GM19035 (cell line): ENCODE results near the gene CASZ1.

Experiments
- ATAC-seq: cut with Tn5 transposase; IDR thresholded peaks from one replicate; pipeline ENCODE4 v1.9.1; 2021; ENCODE audit not compliant: unreplicated experiment

CASZ1 gene

DNA sequence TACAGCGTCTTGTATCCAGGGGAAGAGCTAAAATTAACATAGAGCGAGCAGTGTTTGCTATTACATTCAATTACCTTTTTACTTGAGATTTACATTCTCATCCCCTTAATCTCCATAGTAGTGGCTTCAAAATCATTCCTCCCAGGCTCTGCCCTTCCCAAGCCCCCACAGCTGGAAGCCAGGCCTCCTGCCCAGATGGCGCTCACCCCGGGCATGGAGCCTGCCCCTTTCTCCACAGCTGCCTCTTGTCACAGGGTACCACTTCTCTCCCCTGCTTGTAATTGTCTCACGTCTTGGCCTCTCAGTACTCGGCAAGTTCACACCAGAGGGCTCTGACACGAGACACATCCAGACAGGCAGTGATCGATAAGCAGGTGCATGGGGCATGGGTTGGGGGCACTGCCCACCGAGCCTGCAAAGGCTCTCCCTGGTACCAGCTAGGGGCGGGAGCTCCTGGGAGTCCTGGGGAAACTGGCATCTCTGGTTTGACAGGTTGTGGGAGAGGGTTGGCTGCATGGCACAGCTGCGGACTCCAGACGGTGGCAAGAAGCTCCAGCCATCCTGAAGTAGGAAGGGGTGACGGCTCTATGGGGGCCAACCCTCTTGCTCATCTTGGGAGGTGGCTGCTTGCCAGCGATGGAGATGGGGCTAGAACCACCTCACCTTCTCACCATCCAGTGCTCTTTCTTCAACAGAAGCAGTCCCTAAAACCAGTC is 20.1 kb downstream of the CASZ1 start:
- no peak for ATAC-seq

DNA sequence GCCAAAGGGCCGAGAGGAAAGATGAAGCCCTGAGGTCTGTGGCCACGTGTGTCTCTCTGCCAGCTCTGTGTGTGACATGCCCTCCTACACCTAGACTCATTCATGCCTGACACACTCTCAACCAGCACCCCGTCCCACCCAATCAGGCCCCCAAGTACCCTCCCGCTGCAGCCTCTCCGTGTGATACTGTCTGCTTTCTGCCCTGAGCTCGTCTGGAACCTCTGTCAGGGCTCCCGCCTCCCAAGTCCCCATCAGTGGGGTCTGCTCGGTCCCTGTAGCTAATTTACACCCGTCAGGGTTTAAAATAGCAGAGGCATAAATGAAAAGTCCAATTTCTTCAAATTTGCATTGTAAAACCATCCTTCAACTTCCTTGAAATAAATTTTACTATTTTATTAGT is 20.7 kb downstream of the CASZ1 start:
- ATAC-seq = no peak

DNA sequence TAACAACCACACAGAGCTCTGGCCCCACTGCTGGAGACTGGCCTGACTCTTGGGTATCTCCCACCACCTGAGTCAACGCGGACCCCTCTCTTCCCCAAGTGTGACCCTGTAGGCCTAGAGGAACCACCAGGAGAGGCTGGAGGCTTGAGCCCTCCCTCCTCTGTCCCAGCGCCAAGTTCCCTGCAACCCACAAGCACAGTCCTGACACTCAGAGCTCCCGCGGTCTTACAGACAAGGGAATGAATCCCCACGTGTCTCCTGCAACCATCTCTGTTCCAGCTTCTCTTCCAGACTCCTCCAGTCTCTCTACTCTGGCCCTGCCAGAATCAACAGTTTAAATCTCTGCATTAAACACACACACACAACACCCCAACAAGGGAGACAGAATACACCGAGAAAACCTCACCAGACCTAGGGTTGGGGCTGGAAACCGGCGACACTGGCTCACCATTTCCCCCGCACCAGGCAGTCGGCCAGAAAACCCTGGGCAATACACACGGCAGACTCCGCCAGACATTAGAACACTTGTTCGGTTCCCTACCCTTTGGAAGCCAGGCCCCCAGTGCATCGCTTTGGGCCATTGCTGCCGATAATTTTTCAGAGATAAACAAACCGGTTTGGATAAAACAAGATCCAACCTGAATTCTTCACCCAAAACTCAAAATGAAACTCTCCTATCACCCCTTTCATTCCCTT is 21.7 kb downstream of the CASZ1 start:
- no peak for ATAC-seq

DNA sequence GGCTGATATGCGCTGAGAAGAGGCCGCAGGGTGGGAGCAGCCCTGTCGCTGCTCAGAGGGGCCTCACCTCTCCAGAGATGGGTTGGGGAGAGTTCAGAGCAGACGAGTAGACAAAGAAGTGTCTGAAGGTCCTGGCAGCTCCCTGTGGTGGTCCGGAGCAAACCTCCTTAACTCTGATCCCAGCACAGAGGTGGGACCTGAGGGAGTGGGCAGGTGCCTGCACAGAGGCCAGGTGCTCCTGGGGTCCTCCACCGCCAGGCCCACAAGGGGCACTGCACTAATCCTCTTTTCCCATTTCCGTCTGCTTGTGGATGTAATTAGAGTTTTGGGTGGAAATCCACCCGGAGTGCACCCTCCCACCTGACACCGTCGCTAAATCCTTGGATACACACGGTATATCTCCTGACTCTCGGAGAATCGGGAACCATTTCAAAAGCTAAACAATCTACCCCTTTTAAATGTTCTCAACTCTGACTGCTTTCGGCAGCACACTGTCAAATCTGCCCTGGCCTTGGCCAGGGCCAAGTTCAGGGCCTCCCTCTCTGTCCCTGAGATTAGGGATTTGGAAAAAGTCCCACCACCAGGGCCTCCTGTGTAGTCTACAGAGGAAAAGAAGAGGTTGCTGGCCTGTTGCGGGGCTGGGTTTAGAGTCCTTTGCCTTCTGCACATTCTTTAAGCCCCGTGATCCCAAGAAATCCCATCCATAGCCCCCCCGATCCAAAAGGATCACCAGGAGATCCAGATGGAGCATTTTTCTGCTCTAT is 22.4 kb downstream of the CASZ1 start:
- no peak for ATAC-seq

DNA sequence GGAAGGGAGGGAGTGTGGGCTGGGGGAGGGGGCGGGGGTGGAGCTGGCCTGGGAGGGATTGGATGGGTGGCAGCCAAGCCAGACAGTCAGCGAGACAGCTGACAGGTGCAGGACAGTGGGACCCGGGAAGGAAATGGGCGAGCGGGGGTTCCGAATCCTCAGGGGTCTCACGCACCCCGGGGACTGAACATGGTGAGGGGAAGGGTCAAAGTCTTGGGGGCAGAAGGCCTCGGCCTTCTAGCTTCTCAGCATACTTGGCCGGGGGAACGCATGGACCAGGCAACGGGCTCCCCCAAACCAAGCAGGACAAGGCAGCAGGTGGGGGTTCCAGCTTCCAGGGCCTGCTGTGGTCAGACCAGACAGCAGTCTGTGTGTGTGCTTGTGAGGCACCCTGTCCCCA is 23.1 kb downstream of the CASZ1 start:
- no peak for ATAC-seq

GRCh38 chr1:10772711-10773110 is 23.7 kb downstream of the CASZ1 start:
- ATAC-seq = no peak

- no peak for ATAC-seq
Measured at GRCh38 chr1:10771789-10772188, 24.7 kb downstream of the CASZ1 start.

- no peak for ATAC-seq
Measured at GRCh38 chr1:10768552-10768951, 27.9 kb downstream of the CASZ1 start.

DNA sequence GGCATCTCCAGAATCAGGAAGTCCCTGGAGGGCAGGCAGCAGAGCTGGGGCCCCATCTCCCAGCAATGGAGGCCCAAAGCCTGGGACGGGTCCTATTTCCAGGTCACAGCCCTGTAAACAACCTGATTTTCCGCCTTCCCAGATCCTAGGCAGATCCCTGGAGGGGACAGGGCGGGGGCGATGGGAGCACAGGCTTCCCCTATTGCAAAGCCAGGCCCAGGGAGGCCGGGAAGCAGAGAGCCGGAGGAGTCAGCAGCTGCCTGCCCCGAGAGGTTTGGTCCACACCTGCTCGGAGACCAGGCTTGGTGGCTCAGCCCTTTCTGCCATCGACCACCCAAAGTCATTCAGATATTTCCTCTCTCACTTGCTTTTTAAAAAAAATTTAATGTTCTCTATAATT is 29.2 kb downstream of the CASZ1 start:
- ATAC-seq = no peak

DNA sequence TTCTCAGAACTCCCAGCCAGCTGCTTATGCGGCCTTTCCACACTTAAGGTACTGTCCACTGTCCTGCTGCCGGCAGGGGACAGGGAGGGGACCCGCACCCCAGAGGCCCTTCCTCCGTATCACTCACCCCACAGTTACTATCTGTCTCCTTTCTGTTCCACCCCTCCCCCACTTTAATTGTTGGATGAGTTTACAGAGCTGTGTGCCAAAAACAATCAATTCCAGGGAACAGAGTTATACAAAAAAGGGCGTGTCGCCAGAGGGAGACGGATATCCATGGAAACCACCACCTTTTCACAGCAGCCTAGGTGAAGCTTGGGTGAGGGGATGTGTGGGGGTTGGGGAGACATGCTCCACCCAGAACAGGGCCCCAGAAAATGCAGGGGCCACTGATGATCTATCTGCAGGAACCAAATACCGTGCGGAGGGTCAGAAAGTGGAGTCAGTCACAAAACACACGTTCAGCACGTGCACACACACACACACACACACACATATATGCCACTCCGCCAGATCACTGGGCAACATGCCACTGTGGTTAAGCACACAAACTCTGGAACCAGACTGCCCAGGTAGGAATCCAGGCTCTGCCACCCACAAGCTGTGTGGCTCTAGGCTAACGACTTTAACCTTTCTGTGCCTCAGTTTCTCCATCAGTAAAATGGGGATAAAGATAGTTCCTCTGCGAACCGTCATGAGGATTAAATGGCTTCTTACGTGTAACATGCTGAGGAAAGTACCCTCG is 30.5 kb downstream of the CASZ1 start:
- ATAC-seq = no peak

- no peak for ATAC-seq
Measured at GRCh38 chr1:10765304-10765703, 31.1 kb downstream of the CASZ1 start.

- no peak for ATAC-seq
Measured at GRCh38 chr1:10764296-10764798, 32.1 kb downstream of the CASZ1 start.

- no peak for ATAC-seq
Measured at GRCh38 chr1:10762875-10763274, 33.6 kb downstream of the CASZ1 start.

DNA sequence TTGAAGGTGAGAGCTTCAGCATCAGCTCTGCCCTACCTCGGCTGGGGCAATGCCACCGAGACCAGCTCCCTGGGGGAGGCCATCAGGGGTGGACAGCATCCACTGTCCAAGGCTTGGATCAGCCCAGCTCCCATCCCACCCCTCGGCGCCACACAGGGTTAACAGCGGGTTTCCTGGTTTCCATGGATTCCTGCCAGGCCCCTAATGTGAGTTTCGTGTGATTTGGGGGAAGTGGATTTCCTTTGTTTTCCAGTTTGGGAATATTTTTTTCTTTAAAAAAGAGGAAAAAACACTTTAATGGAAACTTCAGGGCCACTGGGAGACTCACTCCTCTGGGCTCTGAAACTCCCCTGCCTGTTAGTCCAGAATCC is 34.3 kb downstream of the CASZ1 start:
- ATAC-seq = no peak

DNA sequence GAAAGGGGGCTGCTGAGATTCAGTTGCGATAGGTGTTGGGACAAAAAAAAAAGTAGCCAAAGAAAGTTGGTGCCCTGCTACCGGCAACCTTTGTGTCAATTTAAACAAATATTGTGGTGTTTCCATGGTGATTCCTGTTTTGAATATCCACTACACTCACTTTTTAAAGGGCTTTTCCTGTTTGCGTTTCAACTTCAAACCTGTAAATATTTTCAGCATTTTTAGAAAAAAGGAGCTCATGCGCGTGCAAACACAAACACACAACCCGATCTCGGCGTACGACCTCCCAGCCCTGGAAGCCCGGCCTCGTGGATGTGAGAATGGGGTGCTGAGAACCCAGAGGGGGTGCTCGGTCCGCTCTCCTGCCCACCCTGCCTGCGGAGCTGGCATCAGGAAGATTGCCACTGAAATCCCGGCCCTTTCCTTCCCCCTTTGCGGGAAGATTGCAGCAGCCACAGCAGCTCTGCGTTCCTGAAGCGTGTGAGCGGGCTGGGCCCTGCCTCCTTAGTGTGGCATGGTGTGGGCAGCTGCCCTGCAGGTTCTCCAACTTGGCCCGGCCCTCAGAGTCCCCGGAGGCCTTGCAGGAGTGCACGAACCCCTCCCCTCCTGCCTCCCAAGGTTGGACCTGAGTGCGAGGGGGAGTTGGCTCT is 34.8 kb downstream of the CASZ1 start:
- ATAC-seq = no peak

DNA sequence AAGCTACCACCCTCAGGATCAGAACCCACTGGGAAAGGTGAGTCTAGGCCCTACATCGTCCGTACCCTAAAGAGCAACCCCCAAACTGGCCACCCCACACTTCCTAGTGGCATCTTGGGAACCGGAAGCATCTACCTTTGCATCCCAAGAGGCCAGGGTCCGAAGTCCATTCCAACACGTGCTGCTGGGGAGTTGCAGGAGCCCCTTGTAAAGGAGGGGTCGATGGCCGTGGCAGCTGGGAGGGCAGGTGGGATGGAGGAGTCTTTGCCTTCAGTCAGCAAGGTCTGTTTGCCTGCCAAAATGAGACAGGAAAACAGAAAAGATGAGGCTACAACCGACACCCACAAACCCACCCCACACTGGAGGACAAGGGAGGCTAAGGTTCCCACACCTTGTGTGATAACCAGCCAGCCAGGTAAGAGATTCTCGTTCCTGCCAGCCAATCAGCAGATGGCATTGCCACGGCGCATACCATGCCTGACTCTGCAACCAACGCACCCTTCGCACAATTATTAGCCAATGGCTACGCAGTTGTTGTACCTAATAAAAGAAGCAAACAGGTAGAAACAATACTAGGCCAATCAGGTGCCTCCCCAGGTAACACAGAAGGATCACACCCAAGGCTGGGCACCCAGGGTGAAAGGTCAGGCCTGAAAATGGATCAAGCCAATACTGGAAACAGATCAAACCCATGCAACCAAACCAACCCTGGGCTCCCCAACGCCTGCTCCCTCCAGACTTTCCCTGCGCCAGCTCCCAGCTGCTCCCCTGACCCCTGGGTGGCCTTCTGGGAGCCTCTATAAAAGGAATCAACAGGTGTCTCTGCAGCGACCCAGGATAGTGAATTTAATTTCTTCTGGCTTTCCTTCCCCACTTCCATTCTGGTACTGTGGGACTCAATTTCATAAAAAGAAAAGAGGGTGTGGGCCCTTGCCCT is 35.6 kb downstream of the CASZ1 start:
- no peak for ATAC-seq

DNA sequence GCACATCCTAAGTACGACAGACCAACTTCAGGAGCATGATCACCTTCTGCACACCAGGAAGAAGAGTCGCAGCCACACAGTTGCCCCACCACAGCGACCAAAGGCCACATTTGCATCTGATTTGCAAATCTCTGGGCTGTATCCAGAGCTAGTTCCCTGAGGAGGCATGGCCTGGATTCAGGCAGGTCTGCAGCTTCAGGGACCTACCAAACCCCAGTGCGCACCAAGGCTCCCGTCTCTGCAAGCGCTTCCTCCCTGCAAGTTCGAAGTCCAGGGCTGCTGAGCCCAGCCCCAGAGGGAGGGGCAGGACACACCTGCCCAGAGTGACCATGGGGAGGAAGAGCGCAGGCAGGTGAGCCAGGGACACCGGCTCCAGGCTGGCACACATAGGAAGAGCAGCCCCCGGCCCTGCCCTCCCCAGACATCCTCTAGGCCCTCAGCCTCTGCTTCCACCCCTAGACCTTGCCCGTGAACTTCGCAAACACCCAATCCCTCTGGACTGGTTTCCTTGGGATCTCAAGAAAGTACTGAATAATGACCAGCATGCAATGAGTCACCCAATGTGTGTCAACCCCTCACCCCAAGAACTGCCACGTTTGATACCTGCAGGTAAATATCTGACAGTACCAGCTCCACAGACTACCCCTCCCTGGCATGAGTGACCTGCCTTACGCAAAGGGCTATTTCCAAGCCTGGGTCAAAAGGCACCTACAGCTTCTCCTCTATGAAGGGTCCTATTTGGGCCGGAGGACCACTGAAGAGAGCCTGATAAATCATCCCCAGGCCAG is 36.8 kb downstream of the CASZ1 start:
- no peak for ATAC-seq

DNA sequence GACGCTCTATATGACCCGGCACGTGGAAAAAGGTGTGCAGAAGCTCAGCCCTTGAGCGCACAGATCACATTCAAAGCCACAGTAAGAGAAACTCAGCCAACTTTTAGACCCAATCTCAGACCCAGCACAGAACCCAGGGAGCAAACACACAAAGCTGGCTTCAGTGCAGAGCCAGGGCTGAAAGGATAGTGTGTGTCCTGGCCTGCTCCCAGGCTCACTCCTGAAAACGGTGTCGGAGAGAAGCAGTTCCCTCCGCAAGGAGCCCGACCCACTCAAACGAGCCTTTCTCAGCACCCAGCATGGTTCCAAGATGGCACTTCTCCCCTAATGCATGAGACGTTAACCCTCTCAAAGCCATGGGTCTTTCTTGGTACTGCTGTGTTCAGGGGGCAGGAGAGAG is 39.6 kb downstream of the CASZ1 start:
- no peak for ATAC-seq

DNA sequence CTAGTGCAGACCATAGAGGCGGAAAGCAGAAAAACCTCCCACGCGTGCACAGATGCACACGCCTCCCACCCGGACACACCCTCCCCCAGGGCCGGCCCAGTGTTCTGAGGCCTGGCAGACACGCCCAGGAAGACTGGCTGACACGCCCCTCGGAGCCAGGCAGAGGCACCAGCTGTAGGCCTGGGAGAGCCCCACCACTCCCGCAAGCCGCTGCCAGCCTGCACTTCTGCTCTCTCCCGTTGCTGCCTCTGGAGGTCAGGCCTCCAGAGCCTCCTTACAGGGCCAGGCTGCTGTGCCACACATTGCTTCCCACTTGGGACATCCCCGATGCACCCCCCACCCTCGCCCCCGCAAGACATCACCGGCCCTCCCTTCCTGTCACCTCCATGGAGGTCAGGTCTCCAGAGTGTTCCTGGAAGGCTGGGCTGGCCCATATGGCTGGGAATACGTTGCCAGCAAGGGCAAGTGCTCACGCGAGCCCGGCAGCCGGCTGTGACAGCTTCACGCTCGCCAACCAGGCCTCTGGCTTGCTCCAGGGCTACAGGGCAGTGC is 40.4 kb downstream of the CASZ1 start:
- ATAC-seq = no peak
